Nephron (organoid): ENCODE data around the gene KLF15.
A peak's percentile ranks its signal among the peaks of the same experiment; 100 is the strongest.

Experiments used
- H3K27ac Mint-ChIP-seq, 3 experiments: 2 replicates each; pipeline ENCODE4 v1.8.0; 2020; ENCODE audit warnings: mixed read lengths in 3 of 3, mild to moderate bottlenecking in 2 of 3, moderate library complexity in 1 of 3
- H3K27me3 Mint-ChIP-seq: 2 replicates; pipeline ENCODE4 v1.8.0; 2021; ENCODE audit warnings: low read depth, mild to moderate bottlenecking, moderate library complexity, mixed read lengths
- H3K36me3 Mint-ChIP-seq: 2 replicates; pipeline ENCODE4 v1.8.0; 2020; ENCODE audit warnings: low read depth, mixed read lengths
- H3K4me1 Mint-ChIP-seq: 2 replicates; pipeline ENCODE4 v1.8.0; 2020; ENCODE audit warnings: mixed read lengths
- H3K4me3 Mint-ChIP-seq, 3 experiments: 2 replicates each; pipeline ENCODE4 v1.8.0; 2020; ENCODE audit warnings: mild to moderate bottlenecking in 3 of 3, mixed read lengths in 3 of 3, moderate library complexity in 2 of 3
- H3K9me3 Mint-ChIP-seq: 2 replicates; pipeline ENCODE4 v1.8.0; 2020; ENCODE audit warnings: mixed read lengths
- TF ChIP-seq, protein P1 (sequence below), 3 experiments: fragments of 200-600 bp; sonication (generic); IDR thresholded peaks; one replicate each; pipeline ENCODE4 v1.5.0; 2021; ENCODE audit warnings: antibody characterized with exemption in 3 of 3; ENCODE audit not compliant: unreplicated experiment in 3 of 3

KLF15 gene

DNA sequence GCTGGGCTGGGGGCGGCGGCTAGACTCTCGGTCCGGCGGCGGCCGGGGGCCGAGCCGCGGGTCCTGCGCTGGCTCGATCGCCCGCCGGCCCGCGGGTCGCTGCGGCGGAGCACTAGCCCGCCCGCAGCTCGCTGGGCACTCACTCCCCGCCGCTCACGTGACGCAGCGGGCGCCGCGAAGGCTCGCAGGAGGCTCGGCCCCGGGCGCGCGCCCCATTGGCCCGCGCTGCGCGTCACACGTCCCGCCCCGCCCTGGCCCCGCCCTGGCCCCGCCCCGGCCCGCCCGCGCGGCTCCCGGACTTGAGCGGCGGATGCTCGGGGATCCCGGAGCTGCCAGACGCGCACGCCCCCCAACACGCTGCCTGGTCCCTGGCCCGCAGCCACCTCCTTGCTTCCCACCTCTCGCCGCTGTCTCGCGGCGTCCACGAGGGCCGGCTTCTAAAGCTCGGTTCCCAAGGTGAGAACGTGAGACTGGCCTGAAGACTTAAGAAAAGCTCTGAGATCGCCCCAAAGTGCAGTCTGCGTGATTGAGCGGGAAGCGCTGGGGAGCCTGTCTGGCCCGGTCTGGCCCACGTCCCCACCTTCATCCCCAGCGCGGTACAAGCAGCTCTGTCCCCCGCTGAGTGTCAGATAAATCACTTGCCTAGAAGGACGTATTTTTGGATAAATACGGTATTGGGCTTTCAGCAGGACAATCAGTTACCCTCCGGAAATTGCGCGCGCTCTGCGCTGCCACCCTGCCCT, at the start of gene KLF15:
Gene KLF15 (minus strand): TSS at position 114 of the 743 bp plus-strand sequence. CDS start 4,486 bp downstream, outside the sequence.
- TF ChIP-seq, protein P1, sequence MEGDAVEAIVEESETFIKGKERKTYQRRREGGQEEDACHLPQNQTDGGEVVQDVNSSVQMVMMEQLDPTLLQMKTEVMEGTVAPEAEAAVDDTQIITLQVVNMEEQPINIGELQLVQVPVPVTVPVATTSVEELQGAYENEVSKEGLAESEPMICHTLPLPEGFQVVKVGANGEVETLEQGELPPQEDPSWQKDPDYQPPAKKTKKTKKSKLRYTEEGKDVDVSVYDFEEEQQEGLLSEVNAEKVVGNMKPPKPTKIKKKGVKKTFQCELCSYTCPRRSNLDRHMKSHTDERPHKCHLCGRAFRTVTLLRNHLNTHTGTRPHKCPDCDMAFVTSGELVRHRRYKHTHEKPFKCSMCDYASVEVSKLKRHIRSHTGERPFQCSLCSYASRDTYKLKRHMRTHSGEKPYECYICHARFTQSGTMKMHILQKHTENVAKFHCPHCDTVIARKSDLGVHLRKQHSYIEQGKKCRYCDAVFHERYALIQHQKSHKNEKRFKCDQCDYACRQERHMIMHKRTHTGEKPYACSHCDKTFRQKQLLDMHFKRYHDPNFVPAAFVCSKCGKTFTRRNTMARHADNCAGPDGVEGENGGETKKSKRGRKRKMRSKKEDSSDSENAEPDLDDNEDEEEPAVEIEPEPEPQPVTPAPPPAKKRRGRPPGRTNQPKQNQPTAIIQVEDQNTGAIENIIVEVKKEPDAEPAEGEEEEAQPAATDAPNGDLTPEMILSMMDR (IDR thresholded peaks at IDR 0.05; ENCODE audit: unreplicated experiment in 3 of 3) = no peak
- Mint-ChIP-seq H3K27me3 (peaks cover 47% of the 10 kb centered on the region), H3K4me3 (peak within 1 kb of the TSS; percentile 86 to 94 (median 94)), H3K36me3 (no peaks in the 10 kb centered on the region), H3K9me3 (no peaks in the 10 kb centered on the region), H3K27ac (no peak within 1 kb of the TSS), H3K4me1 (peaks cover 6% of the 10 kb centered on the region)

DNA sequence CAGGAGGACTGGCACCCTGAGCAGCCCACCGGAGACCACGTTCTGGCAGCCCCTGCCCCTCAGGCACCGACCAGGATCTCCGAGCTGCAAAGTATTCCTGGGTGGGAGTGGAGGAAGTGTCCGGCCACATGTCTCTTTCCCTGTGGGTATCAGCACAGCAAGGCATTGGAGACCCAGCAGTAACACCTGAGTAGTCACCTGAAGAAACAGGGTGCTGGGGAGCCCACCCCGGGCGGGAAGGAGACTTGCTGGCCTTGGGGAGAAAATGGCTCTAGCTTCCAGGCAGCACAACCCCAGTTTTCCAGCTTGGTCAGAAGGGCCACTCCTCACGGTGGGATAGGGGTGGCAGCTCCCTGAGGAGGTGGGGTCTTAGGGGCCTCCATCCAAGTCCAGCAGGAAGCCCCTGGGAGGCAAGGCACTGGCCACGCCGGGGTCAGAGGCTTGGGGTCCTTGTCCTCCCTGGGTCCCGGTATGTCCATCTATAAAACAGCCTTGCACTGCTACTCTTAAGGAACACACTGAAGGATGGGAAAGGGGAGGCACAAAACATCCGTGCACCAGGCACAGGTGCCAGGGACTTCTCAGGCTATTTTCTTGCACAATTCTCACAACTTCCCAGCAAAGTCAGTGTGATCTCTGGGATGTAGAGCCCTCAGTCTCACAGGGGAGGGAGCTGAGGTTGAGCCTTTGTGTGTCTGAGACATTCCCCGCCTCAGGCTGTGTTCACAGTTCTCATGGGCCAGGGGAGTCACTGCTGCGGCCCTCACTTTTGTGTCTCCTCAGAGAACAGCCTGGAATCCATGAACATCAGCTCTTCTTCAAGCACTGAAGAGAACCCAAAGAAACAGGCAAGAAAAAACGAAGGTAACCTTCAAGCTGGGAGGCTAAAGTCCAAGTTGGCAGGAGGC, 49.4 kb upstream of the KLF15 start:
- H3K27me3 Mint-ChIP-seq = peaks cover 14% of the 10 kb centered on the region
- no peak overlapping the region for H3K27ac Mint-ChIP-seq
- H3K9me3 Mint-ChIP-seq = no peaks in the 10 kb centered on the region
- no peak overlapping the region for H3K4me3 Mint-ChIP-seq
- H3K36me3 Mint-ChIP-seq = no peaks in the 10 kb centered on the region
- H3K4me1 Mint-ChIP-seq = no peaks in the 10 kb centered on the region
- TF ChIP-seq, protein P1 (IDR thresholded peaks at IDR 0.05; ENCODE audit: unreplicated experiment in 3 of 3) = no peak

DNA sequence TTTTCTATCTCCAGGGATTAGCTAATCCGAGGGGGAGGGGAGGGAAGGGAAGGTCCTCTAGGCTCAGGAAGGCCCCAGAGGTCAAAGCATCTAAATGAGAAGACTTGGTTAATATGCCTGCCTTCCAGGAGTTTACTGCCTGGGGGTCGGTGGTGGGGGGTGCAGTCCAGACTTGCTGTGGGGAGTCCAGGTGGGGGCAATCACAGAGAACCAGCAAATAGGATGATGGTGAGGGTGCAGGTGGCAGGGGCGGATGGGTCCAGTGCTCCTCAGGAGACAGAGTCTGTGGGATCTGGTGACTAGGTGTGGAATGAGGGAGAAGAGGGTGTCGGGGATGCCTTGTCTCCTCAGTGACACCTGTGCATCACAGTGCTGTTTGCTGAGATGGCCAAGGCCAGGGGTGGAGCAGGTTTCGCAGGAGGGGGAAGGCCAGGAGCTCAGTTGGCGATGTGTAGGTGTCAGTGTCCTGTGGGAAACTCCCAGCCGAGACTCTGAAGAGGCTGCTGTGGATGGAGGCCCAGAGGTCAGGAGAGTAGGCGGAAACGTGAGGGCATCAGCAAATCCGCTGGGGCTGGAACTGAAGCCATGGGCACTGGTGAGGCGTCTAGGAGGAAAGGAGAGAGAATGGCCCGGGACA, 45.6 kb upstream of the KLF15 start:
- TF ChIP-seq, protein P1 (IDR thresholded peaks at IDR 0.05; ENCODE audit: unreplicated experiment in 3 of 3) = no peak
- H3K4me3 Mint-ChIP-seq = no peak overlapping the region
- H3K4me1 Mint-ChIP-seq = no peaks in the 10 kb centered on the region
- H3K36me3 Mint-ChIP-seq = no peaks in the 10 kb centered on the region
- no peak overlapping the region for H3K27ac Mint-ChIP-seq
- H3K27me3 Mint-ChIP-seq = peaks cover 5% of the 10 kb centered on the region
- H3K9me3 Mint-ChIP-seq = no peaks in the 10 kb centered on the region

DNA sequence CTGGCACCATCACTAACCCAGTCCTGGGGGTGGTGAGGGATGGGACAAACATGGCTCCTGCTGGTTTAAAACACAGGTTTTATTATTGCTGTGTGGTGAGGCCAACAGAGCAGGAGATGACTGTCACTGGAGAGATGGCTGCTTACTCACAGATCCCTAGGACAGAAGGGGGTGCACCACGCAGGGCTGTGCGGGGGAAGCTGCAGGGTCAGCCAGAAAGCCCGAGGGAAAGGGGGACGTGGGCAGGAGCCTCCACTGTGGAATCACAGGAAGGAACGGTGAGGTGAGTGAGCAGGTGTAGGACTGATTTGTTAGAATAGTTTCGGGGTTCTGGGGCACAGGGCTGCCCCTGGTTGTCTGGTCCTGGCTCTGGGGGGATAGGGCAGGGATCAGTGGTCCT, 45.0 kb upstream of the KLF15 start:
- no peaks in the 10 kb centered on the region for H3K36me3 Mint-ChIP-seq
- H3K4me1 Mint-ChIP-seq = no peaks in the 10 kb centered on the region
- H3K4me3 Mint-ChIP-seq = no peak overlapping the region
- H3K9me3 Mint-ChIP-seq = no peaks in the 10 kb centered on the region
- H3K27me3 Mint-ChIP-seq = peaks cover 5% of the 10 kb centered on the region
- no peak overlapping the region for H3K27ac Mint-ChIP-seq
- TF ChIP-seq, protein P1 (IDR thresholded peaks at IDR 0.05; ENCODE audit: unreplicated experiment in 3 of 3) = no peak

DNA sequence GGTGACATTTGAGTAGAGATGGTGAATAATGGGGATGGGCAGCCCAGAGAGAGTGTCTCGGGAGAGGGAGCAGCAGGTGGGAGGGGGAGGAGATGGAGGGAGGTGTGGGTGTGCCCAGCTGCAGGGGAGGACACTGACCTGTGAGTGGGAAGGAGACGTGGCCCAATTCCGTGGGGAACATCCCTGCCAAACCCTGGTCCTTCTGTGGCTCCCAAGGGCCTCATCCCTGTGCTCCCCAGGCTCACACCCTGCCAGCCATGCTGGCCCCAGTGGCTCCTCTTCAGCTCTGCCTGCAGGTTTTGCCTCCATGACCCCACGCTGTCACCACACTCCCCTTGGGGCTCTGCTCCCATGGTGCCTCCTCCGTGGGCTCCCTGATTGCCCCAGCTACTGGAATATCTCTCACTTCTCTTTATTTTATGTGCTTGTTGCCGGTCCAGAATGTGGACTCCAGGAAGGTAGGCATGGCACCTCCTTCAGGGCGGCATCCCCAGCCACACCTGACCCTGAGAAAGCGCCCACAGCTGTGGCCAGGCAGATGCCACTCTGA, 44.5 kb upstream of the KLF15 start:
- Mint-ChIP-seq H3K27me3 (peaks cover 10% of the 10 kb centered on the region), H3K4me1 (no peaks in the 10 kb centered on the region), H3K36me3 (no peaks in the 10 kb centered on the region), H3K4me3 (no peak overlapping the region), H3K27ac (no peak overlapping the region), H3K9me3 (no peaks in the 10 kb centered on the region)
- TF ChIP-seq, protein P1 (IDR thresholded peaks at IDR 0.05; ENCODE audit: unreplicated experiment in 3 of 3) = no peak
